Stimulated activated naive CD8-positive, alpha-beta T cell treated with anti-CD3 and anti-CD28 coated beads, Interleukin-15, Interleukin-2, amounts not matched to agents 100 ng/mL and 50 ng/mL, for 24 hours (primary cell): ENCODE results near the gene DBNL.
A peak's percentile ranks its signal among the peaks of the same experiment; 100 is the strongest.

ENCODE experiments used
- H3K27ac Mint-ChIP-seq: one replicate; pipeline ENCODE4 v1.8.0; 2021; ENCODE audit warnings: mild to moderate bottlenecking, mixed read lengths
- H3K27me3 Mint-ChIP-seq: one replicate; pipeline ENCODE4 v1.8.0; 2021; ENCODE audit warnings: mixed read lengths
- H3K36me3 Mint-ChIP-seq: one replicate; pipeline ENCODE4 v1.8.0; 2021; ENCODE audit warnings: low read depth, mixed read lengths
- H3K4me1 Mint-ChIP-seq: one replicate; pipeline ENCODE4 v1.8.0; 2021; ENCODE audit warnings: low read depth, mixed read lengths
- H3K4me3 Mint-ChIP-seq: one replicate; pipeline ENCODE4 v1.8.0; 2021; ENCODE audit warnings: mild to moderate bottlenecking, mixed read lengths
- H3K9me3 Mint-ChIP-seq: one replicate; pipeline ENCODE4 v1.8.0; 2021; ENCODE audit warnings: mixed read lengths

DBNL gene

GRCh38 chr7:44103566-44103922, 59.0 kb downstream of the DBNL start:
- Mint-ChIP-seq H3K36me3 (no peaks in the 10 kb centered on the region), H3K4me1 (peaks cover 19% of the 10 kb centered on the region), H3K4me3 (peak overlapping the region; percentile 66), H3K27ac (no peak overlapping the region), H3K27me3 (peaks cover 3% of the 10 kb centered on the region), H3K9me3 (no peaks in the 10 kb centered on the region)

GRCh38 chr7:44103923-44104859, 59.7 kb downstream of the DBNL start, which contains the start of gene AEBP1:
TSS of gene AEBP1 (plus strand) at chr7:44104345. CDS start at chr7:44104666, 321 bp downstream.
- Mint-ChIP-seq H3K36me3 (no peaks in the 10 kb centered on the region), H3K9me3 (no peaks in the 10 kb centered on the region), H3K27ac (peak within 1 kb of the TSS; percentile 67), H3K4me1 (peaks cover 19% of the 10 kb centered on the region), H3K4me3 (peak within 1 kb of the TSS; percentile 85), H3K27me3 (peaks cover 3% of the 10 kb centered on the region)

DNA sequence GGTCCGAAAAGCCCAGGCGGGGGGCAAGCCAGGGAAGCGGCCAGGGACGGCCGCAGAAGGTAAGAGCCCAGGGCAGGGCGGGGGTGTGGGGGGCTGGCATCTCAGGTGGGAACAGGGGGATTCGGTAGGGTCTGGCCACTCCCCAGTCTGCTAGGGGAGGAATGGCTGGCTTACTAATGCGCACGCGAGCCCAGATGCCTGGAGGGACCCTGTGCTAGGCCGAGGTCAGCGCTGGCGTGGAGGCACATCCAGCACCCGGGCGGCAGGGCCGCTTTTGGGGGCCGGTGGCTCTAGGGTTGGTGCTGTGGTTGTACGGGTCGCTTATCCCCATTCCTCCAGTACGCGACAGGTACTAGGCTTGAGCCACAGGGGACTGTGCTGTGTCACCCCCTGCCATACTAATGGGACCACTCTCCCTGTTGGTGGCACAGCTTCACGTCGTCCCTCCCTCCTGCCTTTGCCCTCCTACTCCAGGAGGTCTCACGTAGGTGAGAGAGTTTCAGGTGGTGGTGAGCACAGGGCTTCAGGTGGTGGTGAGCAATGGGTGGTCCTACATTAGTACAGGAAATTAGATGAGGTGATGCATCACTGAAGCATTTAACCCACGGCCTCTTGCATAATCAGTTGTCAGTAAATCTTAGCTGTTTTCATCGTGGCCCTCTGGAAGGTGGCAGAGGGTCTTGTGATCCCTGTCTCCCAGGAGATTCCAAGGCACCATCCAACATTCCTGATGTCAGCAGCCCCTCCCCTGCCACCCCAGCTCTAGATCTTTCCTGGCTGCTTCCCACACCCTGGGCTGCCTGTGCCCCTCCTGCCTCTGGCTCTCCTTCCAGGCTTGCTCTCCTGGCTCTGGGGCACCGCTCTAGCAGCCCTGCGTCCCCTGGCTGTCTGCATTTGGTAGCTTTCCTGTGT, 60.6 kb downstream of the DBNL start:
- H3K9me3 Mint-ChIP-seq = no peaks in the 10 kb centered on the region
- H3K4me3 Mint-ChIP-seq = peak overlapping the region; percentile 85
- peak overlapping the region; percentile 67 for H3K27ac Mint-ChIP-seq
- no peaks in the 10 kb centered on the region for H3K36me3 Mint-ChIP-seq
- H3K4me1 Mint-ChIP-seq = peaks cover 19% of the 10 kb centered on the region
- peaks cover 3% of the 10 kb centered on the region for H3K27me3 Mint-ChIP-seq

GRCh38 chr7:44105832-44106231, 61.3 kb downstream of the DBNL start:
- Mint-ChIP-seq H3K4me3 (peak overlapping the region; percentile 85), H3K27ac (peak overlapping the region; percentile 54), H3K36me3 (no peaks in the 10 kb centered on the region), H3K27me3 (peaks cover 3% of the 10 kb centered on the region), H3K9me3 (no peaks in the 10 kb centered on the region), H3K4me1 (peaks cover 19% of the 10 kb centered on the region)

GRCh38 chr7:44106311-44107065, 62.0 kb downstream of the DBNL start:
- H3K27me3 Mint-ChIP-seq = peaks cover 3% of the 10 kb centered on the region
- no peaks in the 10 kb centered on the region for H3K9me3 Mint-ChIP-seq
- peak overlapping the region; percentile 54 for H3K27ac Mint-ChIP-seq
- peaks cover 19% of the 10 kb centered on the region for H3K4me1 Mint-ChIP-seq
- H3K4me3 Mint-ChIP-seq = peak overlapping the region; percentile 85
- H3K36me3 Mint-ChIP-seq = no peaks in the 10 kb centered on the region

- Mint-ChIP-seq H3K4me3 (no peak overlapping the region), H3K27me3 (peaks cover 3% of the 10 kb centered on the region), H3K27ac (no peak overlapping the region), H3K9me3 (no peaks in the 10 kb centered on the region), H3K36me3 (no peaks in the 10 kb centered on the region), H3K4me1 (peaks cover 19% of the 10 kb centered on the region)
Observed at GRCh38 chr7:44107116-44107960, 62.8 kb downstream of the DBNL start.

- Mint-ChIP-seq H3K36me3 (no peaks in the 10 kb centered on the region), H3K9me3 (no peaks in the 10 kb centered on the region), H3K27ac (no peak overlapping the region), H3K4me3 (no peak overlapping the region), H3K4me1 (peaks cover 19% of the 10 kb centered on the region), H3K27me3 (peaks cover 3% of the 10 kb centered on the region)
Observed at GRCh38 chr7:44107961-44108767, 63.7 kb downstream of the DBNL start.

DNA sequence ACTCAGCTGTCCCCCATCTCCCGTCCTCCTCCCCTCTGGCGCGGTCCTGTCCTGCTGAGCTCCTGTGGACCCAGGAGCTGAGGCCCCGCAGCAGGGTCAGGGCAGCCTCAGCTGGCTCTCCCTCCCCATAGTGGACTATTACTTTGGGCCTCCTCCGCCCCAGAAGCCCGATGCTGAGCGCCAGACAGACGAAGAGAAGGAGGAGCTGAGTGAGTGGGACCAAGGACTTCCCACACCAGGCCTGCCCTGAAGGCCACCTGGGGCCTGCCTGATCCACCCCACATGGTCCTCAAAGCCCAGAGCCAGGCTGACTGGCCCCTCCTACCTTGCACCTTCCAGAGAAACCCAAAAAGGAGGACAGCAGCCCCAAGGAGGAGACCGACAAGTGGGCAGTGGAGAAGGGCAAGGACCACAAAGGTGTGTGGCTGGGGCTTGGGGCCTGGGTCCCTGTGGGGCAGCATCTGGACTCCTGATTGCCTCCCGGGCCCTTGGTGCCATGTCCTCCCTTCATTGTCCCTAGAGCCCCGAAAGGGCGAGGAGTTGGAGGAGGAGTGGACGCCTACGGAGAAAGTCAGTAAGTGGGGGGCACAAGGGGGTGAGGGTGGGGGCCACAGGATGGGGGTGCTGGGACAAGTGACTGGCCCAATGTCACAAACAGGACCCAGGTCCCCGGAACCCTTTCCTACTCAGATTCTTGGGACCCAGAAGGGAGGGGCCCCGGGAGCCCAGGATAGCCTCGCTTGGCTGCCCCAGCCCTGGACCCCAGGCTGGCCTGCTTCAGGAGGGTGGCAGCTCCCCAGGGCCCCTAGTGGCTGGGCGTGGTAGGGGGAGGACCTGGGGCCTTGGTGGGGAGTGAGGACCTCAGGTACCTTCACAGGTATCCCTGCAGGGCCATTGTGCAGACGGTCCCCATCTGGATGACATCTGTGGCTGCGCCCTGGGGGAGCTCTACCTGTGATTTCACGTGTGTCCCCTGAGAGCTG, 64.6 kb downstream of the DBNL start:
- H3K4me1 Mint-ChIP-seq = peaks cover 14% of the 10 kb centered on the region
- H3K36me3 Mint-ChIP-seq = peaks cover 3% of the 10 kb centered on the region
- no peak overlapping the region for H3K4me3 Mint-ChIP-seq
- no peak overlapping the region for H3K27ac Mint-ChIP-seq
- H3K27me3 Mint-ChIP-seq = no peaks in the 10 kb centered on the region
- no peaks in the 10 kb centered on the region for H3K9me3 Mint-ChIP-seq

DNA sequence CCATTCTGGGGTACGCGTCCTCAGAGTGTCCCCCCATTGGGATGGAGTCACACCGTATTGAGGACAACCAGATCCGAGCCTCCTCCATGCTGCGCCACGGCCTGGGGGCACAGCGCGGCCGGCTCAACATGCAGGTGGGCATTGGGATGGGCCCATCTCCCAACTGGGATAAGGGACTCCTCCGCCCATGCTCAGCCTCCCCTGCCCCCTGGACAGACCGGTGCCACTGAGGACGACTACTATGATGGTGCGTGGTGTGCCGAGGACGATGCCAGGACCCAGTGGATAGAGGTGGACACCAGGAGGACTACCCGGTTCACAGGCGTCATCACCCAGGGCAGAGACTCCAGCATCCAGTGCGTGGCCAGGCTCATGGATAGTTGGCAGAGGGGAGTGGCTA, 65.5 kb downstream of the DBNL start:
- Mint-ChIP-seq H3K4me1 (peaks cover 14% of the 10 kb centered on the region), H3K36me3 (peaks cover 7% of the 10 kb centered on the region), H3K27me3 (no peaks in the 10 kb centered on the region), H3K9me3 (no peaks in the 10 kb centered on the region), H3K27ac (no peak overlapping the region), H3K4me3 (no peak overlapping the region)

GRCh38 chr7:44110719-44111635, 66.5 kb downstream of the DBNL start:
- Mint-ChIP-seq H3K27me3 (no peaks in the 10 kb centered on the region), H3K27ac (no peak overlapping the region), H3K36me3 (peaks cover 11% of the 10 kb centered on the region), H3K4me1 (peaks cover 5% of the 10 kb centered on the region), H3K4me3 (no peak overlapping the region), H3K9me3 (no peaks in the 10 kb centered on the region)
